Stimulated activated CD8-positive, alpha-beta memory T cell treated with anti-CD3 and anti-CD28 coated beads, Interleukin-15, amount 100 ng/mL, for 4 hours (primary cell): ENCODE data around the gene ZNF292.
"Not testable (repeated sequence)": the region's sequence is repeated elsewhere in the genome, so short reads cannot be mapped to it uniquely, and the experiment has no call there.

Source experiments
- DNase-seq, 2 donors: peaks; one replicate each; pipeline ENCODE4 v3.0.0-alpha.2; 2020; ENCODE audit warnings: low read depth in 2 of 2

ZNF292 gene

DNA sequence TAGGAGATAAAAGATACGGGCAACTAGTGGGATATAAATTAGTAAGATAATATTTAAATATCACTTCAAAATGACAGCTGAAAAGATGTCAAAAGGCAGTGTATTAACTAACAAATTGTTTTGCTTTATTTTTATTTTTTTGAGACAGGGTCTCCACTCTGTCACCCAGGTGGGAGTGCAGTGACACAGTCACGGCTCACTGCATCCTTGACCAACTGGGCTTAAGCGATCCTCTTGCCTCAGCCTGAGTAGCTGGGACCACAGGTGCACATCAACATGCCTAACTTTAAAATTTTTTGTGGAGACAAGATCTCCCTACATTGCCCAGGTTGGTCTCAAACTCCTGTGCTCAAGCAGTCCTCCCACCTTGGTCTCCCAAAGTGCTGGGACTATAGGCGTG lies 5.9 kb downstream of the ZNF292 start:
- DNase-seq, result no peak

DNA sequence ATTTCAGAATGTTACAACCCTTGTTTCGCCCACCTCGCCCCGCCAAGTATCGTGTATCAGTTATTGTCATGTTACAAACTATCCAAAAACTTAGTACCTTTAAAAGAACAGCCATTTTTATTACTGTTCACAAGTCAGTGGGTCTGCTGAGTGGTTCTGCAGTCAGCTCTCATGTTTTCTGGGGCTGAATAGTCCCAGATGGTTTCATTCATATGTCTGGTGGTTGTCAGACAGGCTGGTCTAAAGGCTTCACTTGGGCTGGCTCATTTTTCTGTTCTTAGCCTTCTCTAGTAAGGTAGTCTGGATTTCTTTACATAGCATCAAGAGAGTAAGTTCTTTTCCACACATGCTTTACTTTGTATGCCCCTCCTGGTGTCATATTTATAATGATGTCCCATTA lies 8.6 kb downstream of the ZNF292 start:
- DNase-seq, result no peak

DNA sequence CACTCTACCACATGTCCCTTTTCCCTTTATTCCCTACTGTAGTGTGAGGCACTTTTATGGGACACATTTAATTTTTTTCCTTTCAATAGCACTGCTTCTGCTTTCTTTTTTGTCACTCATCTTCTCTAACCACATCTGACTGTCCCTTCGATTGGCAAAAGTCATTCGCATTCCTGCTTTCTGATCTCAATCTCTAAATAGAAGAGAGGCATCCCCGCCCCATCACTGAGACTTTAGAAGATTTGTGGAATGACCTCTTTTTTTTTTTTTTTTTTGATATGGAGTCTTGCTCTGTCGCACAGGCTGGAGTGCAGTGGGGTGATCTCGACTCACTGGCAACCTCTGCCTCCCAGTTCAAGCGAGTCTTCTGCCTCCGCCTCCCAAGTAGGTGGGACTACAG lies 9.1 kb downstream of the ZNF292 start:
- DNase-seq, result no peak

DNA sequence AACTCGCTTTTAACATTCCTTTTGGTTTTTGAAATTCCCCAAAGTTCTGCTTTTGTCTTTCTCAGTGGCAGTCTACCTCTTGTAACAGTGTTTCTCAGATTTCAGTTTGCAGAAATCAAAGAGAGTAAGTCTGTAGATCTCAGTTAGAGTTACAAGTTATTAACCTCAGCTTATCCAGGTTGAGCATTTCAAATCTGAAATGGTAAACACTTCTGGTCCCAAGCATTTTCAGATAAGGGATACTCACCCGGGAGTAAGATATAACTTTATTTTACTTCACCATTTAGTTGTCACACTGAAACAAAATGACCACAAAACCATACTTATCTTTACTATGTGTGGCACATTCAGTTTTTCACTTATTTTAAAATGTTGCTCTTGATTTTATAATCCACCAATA lies 9.8 kb downstream of the ZNF292 start:
- DNase-seq, result no peak

DNA sequence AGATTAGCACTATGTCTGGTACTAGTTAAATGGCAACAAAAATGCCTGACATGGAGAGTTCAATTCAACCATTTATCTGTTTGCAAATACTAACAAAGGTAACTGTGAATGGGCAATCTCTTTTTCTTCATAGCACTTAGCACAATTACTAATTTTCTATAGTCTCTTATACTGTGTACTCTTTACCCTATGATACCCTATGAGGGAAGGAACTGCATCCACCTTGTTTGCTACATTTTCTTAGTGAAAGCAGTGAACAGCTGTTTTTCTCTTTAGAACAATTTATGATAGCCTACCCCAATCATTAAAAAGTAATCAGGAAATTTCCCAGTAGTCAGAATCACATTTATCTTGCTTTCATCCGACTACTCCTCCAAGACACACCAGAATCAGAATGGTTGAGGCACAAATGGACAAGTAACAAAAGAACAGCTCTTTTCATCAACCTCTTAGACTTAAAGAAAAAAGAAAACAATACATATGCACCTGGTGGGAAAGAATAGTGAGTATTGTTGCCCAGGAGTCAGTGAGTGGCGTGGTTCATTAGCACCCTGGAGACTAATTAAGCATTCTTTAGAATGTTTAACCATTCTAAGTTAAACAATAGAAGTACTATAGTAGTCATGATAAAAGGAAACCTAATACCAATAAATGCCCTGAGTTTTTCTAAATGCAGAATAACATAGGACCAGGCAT lies 16.7 kb downstream of the ZNF292 start:
- DNase-seq, result no peak

DNA sequence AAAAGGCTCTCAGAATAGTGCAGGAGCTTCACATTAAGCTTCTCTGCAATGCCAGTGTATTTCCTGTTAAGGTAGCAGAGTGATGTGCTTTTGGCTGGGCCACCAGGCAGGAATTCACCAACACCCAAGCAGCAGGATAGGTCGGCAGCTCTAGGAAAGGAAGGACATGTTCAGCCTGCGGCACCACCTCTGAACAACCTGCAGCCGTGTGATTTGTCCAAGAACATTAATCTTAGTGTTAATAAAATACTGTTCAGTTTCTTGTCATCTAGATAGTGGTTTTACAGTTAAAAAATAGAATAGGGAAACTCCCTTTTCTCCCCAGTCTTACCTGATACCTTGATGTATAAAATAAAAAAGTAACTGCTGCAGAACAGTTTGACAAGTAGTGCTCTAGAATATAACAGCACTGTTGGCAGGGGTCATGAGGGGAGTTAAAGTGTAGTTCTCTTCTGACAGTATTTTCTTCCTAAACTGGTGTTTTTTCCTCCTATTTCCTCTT lies 18.8 kb downstream of the ZNF292 start:
- DNase-seq, result no peak

DNA sequence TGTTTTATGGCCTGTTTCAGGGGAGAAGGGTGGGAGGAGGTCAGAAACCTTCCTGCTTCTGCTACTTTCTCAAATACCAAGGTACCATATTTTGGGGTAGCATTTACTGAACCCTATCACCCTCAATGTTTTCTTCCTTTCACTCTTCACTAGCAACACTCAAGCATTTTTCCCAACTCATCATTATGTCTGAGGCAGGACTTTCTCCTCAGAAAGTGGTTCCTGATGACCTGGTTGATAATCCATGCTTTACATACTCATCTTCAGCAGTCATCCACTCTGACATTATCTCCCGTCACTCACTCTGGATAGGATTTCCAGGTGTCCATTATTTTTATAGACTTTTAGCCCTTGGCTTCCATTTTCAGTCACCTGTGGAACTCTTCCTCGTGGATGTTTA lies 21.1 kb downstream of the ZNF292 start:
- DNase-seq, result no peak

DNA sequence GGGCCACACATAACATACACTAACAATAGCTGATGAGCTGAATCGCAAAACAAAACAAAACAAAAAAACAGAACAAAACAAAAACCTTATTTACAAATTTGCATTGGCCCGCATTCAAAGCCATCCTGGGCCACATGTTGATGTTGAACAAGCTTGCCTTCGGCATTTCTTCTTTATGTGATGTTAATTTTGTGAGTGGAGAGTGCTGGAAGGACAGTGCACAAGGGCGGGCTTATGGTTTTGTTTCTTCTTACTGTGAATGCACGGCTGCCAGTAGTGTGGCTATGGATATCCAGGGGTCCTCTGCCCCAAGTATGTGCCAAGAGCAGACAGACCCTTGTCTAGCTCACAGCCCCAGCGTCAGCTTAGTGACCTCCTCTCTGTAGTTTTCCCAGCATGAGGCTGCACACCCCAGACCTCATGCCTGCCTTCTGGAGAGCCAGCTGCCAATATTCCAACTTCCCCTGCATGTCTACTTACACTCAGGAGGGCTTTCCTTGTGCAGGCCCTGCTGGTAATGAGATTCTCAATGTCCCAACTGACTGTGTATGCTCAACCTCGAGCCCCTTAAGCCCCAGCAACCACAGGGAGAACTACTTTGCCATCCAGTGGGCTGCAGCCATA lies 24.9 kb downstream of the ZNF292 start:
- no peak for DNase-seq

DNA sequence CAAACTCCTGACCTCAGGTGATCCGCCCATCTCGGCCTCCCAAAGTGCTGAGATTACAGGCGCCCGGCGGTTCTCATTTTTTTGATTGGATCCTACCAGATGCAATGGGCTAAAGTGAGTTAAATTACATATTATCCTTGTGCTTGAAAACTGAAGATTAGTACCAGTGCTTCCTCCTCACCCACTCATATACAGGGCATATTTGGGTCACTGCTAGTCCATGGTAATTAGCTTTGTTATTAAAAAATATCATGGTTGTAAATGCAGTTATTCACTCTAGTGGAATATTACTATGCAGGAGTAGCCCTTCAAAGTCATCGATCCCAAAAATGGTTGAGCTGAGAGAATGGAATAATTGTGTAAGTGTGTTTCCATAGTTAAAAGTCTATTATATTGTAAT lies 26.5 kb downstream of the ZNF292 start:
- DNase-seq, result no peak

DNA sequence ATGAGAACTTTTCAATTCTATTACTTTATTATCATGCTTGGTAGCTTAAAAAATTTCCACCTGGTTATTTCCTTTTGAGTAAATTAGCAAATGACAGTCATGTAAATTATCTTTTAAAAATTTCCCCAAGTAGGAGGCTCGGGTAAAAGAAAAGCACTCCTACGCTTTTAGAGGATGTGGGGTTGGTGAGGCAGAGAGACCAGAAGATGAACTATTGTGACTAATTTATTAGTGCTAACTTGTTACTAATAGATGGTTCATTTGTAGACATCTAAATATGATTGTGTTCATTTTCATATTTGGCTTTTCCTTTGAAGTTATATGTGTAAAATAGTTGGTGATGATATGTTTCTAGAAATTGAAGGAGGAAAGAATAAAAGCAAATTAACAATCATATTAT lies 27.0 kb downstream of the ZNF292 start:
- DNase-seq, result peak in 1 of 2 donors; percentile 8

DNA sequence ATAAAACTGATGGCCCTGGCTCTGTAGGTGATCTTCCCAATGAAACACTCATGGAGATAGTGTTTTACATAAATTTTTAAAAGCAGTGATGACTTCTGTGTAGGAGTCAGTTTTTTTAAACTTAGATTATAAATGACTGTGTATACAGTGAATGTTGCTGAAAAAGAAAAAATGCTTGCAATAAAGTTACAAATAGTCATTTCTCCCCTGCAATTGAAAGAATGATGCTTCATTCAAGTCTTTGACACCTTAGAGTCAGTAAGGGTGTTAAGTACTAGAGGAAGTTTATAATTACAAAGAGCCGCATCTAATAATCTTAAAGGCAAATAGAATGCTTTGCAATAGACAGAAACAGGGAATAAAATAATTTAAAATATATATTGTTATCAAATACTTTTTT lies 27.6 kb downstream of the ZNF292 start:
- DNase-seq, result no peak

DNA sequence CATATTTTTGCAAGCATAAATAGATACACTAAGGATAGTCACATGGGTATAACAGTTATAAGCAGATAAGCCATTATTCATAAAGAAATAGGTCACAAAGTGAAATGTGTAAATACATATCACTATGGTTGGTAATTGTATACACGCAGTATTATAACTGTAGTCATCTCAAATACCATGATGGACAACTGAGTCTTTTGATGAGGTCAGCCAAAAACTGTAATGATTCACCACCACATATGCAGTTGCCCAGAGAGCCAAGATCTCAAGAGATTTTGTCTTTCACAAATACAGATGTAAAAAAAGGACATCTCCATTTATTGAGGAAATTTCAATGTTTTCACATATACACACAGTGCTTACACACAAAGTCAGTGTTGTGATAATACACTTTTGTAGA lies 28.3 kb downstream of the ZNF292 start:
- no peak for DNase-seq

DNA sequence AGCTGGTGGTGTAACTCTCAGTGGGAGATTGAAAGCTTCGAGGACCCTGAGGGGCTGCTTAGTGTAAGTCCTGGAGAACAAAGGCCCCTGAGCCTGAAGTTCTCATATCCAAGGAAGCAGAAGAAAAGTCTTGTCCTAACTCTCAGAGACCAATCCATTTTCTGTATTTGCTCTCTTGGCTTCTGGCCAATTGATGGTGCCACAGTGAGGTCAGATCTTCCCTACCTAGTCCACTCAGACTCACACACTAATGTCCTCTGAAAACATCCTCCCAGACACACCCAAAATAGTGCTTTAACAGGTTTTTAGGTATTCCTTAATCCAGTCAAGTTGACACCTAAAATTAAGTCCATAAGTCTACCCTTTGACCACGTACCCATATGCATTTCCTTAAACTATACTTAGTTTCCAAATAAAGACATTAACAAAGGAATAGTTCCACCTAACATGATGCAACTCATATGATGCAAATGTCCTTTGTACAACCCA lies 29.4 kb downstream of the ZNF292 start:
- no peak for DNase-seq

DNA sequence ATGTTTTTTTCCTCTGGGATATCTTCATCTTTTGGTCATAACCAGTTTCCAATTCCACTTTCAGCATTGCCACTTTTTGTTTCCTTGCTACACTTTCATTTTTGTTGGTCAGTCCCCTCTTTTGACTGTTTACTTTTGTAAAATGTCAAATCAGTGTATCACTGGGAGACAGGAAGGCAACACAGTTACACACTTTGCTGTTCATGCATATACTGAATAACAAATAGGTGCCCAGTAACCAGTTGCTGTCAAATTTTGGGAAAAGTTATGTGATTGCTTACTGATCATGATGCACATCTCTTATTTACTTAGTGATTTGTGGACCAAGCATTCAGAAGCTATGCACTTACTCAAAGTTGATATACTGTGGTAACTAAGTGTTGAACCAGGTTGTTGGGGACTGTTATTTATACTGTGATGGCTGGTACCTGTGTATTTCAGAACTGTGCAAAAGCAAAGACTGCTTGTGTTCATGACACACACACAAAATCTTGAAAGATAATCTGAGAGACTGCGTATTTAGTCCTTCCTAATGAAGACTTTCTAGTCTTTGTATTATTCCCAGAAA lies 41.0 kb downstream of the ZNF292 start:
- no peak for DNase-seq

DNA sequence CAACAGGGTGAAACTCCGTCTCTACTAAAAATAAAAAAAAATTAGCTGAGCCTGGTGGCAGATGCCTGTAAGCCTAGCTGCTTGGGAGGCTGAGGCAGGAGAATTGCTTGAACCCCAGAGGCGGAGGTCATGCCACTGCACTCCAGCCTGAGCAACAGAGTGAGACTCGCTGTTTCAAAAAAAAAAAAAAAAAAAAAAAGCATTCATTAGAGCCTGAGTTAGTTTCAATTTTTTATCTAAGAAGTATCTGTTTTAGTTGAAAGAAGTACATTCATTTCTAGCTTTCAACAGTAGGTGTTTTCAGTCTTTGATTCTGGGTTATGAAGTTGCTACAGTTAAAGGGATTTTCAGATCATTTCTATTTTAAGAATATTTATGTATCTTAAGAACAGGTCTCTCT lies 42.2 kb downstream of the ZNF292 start:
- DNase-seq, result no peak

DNA sequence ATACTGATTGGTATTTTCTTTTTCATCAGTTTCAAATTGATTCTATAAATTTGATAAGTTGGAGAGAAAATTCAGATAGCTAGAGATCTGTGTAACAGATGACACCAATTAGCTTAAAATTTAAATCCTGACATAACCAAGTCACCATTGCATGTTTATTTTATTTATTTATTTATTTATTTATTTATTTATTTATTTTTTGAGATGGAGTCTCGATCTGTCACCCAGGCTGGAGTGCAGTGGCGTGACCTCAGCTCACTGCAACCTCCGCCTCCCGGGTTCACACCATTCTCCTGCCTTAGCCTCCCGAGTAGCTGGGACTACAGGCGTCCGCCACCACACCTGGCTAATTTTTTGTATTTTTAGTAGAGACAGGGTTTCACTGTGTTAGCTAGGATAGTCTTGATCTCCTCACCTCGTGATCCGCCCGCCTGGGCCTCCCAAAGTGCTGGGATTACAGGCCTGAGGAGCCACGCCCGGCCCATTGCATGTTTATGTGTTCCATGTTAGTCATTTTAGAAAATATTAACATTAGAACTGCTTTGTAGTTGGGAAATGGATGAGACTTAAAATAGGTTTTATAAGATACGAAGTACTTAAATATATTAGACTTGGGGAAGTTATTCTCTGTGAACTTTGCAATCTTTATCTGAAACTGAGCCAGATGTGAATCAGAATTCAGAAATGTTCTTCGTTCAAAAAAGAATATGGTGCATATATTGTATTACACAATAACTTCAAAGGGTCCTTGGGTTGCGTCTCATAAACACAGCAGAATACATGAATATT lies 42.9 kb downstream of the ZNF292 start:
- not testable (repeated sequence) for DNase-seq

DNA sequence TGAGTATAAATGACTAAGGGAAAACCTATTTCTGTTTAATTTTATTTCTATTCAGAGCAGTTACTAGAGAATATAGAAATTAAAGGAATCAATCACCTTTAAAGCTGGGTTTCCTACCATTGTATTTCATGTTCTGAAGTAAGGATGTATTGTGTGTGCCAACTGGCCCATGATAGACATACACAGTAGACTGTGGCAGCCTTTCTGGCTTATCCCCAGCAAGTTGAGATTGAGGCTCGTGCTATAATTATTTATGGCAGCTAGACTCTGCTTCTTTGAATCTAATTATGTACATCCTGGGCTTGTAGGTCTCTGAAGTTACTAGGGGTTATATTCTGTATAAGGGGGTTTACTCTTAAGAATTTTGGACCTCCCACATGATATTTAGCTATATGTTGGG lies 44.4 kb downstream of the ZNF292 start:
- DNase-seq, result no peak

DNA sequence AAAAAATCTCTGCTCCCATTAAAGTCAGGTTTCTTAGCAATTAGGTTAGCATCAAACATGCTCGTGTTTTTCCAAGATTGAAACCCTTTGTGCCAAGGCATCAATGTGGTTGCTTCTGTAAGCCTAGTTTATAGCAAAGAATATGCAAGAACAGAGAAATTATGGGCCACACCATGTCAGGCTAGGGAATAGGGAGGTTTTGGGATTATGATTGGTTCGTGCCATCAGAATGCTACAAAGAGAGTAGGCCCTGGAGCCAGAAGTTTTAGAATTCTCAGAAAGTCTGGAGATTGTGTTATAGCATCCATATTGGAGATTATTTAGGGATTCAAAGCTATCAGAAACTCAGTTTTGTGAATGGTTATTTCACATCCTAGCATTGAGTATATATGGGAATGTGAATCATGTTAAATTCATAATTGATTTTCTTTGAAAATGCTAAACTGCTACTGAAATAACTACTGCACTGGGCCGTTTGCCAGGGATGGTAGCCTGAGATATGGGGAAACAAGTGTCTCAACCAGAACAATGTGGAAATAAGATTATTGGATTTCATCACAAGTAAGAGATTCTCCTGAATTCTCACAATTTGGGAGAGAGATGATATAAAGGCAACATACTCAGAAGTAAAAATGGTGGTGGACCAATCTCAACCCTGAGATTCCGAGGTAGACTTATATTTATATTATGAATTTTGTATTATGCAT lies 45.3 kb downstream of the ZNF292 start:
- DNase-seq, result no peak

DNA sequence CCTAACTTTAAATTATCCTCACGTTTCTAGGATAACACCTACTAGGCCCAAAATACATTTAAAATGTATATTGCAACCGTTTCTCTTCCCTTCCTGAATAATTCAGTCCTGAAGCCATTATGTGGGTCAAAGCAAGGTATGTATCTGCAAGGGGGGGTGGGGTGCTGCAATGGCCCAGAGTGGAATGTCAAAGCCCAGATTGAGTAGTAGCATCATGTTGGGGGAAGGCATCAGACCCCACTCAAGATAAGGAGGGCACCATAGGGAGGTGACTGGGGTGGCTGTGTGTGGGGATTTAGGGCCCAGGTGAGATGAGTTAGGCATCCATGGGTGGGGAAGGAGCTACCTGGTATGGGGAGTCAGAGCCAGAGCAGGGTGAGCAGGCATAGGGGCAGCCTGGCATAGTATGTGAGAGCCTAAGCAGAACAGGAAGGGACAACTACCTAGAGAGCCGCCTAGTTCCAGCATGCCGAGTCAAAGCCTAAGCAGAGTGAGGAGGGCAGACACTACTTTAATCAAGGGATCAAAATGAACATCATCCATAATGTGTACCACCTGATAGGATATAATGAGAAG lies 48.2 kb downstream of the ZNF292 start:
- DNase-seq, result no peak

DNA sequence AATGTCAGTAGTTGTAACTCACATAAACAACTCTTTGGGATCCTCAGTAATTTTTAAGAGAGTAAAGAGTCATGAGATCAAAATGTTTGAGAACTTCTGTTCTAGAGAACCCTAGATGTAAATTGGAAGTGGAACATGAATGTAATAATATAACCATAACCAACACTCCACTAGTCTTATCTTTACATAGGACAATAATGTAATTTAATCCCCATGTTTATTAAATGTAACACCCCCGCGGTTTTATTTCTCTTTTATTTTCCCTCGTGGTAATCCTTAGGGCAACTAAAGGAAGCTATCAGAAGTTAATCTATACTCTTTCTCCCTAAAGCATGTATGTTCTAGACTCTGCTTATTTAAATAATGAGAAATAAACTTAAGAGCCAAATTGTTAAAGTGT lies 54.4 kb downstream of the ZNF292 start:
- DNase-seq, result no peak

DNA sequence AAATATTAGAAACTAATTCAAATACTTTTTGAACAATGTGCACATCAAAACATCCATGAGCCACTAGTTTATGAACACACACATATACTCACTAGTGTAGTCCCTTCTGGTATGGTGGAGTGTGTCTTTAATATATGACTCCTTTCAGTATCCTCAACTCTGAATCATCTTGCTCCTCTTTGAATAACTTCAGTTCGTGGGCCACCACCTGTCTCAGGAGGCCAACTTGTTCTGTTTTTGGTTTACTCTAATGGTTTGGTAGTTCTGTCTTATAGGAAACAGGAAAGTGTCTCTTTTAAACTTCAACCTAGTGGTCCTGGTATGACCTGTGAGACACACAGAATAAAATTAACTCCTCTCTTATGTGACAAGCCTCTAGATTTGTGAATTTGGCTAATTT lies 55.6 kb downstream of the ZNF292 start:
- DNase-seq, result no peak
